PFSK-1 (cell line): Measurements from ENCODE around the gene XBP1.

Source experiments
- POLR2AphosphoS5 ChIP-seq: IDR thresholded peaks from 2 replicates; pipeline ENCODE4 v1.6.1; 2012; ENCODE audit warnings: low read depth, mild to moderate bottlenecking, control low read depth, low read length, moderate library complexity
- SIN3A ChIP-seq: IDR thresholded peaks from 2 replicates; pipeline ENCODE4 v1.6.1; 2012; ENCODE audit warnings: mild to moderate bottlenecking, low read length, moderate library complexity, borderline replicate concordance; ENCODE audit not compliant: insufficient read depth
- TF ChIP-seq, protein P1 (sequence below), 2 experiments: IDR thresholded peaks; 2 replicates each; pipeline versions ENCODE4 v1.6.1 to v1.8.0; 2011 to 2012; ENCODE audit warnings: low read depth in 2 of 2, low read length in 2 of 2, control low read depth in 1 of 2, inconsistent platforms in 1 of 2, mild to moderate bottlenecking in 1 of 2, moderate library complexity in 1 of 2; ENCODE audit not compliant: insufficient read depth in 1 of 2

DNA sequence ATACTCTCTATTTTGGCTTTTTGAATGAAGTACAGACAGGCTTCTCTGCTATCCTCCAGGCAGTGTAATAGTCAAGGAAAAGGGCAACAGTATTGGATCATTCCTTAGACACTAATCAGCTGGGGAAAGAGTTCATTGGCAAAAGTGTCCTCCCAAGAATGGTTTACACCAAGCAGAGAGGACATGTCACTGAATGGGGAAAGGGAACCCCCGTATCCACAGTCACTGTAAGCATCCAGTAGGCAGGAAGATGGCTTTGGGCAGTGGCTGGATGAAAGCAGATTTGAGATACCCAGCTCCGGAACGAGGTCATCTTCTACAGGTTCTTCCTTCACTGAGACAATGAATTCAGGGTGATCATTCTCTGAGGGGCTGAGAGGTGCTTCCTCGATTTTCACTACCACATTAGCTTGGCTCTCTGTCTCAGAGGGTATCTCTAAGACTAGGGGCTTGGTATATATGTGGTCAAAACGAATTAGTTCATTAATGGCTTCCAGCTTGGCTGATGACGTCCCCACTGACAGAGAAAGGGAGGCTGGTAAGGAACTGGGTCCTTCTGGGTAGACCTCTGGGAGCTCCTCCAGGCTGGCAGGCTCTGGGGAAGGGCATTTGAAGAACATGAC lies 5.2 kb downstream of the XBP1 start:
- TF ChIP-seq POLR2AphosphoS5, result no peak
- no peak for TF ChIP-seq SIN3A
- TF ChIP-seq, protein P1, sequence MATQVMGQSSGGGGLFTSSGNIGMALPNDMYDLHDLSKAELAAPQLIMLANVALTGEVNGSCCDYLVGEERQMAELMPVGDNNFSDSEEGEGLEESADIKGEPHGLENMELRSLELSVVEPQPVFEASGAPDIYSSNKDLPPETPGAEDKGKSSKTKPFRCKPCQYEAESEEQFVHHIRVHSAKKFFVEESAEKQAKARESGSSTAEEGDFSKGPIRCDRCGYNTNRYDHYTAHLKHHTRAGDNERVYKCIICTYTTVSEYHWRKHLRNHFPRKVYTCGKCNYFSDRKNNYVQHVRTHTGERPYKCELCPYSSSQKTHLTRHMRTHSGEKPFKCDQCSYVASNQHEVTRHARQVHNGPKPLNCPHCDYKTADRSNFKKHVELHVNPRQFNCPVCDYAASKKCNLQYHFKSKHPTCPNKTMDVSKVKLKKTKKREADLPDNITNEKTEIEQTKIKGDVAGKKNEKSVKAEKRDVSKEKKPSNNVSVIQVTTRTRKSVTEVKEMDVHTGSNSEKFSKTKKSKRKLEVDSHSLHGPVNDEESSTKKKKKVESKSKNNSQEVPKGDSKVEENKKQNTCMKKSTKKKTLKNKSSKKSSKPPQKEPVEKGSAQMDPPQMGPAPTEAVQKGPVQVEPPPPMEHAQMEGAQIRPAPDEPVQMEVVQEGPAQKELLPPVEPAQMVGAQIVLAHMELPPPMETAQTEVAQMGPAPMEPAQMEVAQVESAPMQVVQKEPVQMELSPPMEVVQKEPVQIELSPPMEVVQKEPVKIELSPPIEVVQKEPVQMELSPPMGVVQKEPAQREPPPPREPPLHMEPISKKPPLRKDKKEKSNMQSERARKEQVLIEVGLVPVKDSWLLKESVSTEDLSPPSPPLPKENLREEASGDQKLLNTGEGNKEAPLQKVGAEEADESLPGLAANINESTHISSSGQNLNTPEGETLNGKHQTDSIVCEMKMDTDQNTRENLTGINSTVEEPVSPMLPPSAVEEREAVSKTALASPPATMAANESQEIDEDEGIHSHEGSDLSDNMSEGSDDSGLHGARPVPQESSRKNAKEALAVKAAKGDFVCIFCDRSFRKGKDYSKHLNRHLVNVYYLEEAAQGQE (IDR thresholded peaks at IDR 0.05; ENCODE audit: insufficient read depth in 1 of 2, low read depth in 2 of 2, low read length in 2 of 2), result no peak
